GM12878 (cell line): ENCODE results near the gene CLEC2L. TPM values are rescaled to one million over a fixed set of nuclear protein-coding genes. Genes with fewer than 3 reads are reported as not detected.

Experiments
- ATAC-seq: fragments of 200-7000 bp; cut with Tn5 transposase; 3 replicates; pipeline ENCODE4 v1.9.1; 2020; ENCODE audit warnings: mild to moderate bottlenecking, moderate library complexity
- BruUV-seq: library from RNA; stranded (reverse); fragments of 400-500 nt; replicated peaks from 2 replicates; lab custom pipeline; 2021; lab: Mats Ljungman, UMichigan
- CTCF ChIA-PET: fragments of 300-600 bp; sonication (Branson Sonifier 250); formaldehyde crosslinking; extraction: SDS; loops from one replicate; lab custom pipeline; 2021; ENCODE audit warnings: inconsistent platforms; lab: Yijun Ruan, JAX
- POLR2A ChIA-PET: fragments of 350-600 bp; formaldehyde crosslinking; extraction: SDS; loops from one replicate; lab custom pipeline; 2021; ENCODE audit warnings: inconsistent platforms; lab: Charles Lee
- RAD21 ChIA-PET: fragments of 300-600 bp; sonication (Branson Sonifier 250); formaldehyde crosslinking; loops from one replicate; lab custom pipeline; 2023; ENCODE audit warnings: antibody characterized with exemption; ENCODE audit not compliant: unreplicated experiment; lab: Charles Lee
- SMC1A ChIA-PET: fragments of 300-600 bp; sonication (Branson Sonifier 250); formaldehyde crosslinking; loops from one replicate; lab custom pipeline; 2023; ENCODE audit not compliant: unreplicated experiment, uncharacterized antibody; lab: Charles Lee
- DNase-seq: peaks from one replicate; pipeline ENCODE4 v3.0.0-alpha.2; 2011; ENCODE audit warnings: low read depth, low spot score
- FAIRE-seq: peaks from 3 replicates; lab custom pipeline; 2011; peaks lifted over from hg19 to GRCh38; lab: Jason Lieb, UNC
- H2AFZ ChIP-seq: 2 replicates; pipeline ENCODE4 v1.6.0; 2011; ENCODE audit warnings: low read depth, low read length, control low read depth; ENCODE audit not compliant: control insufficient read depth
- H3K27ac ChIP-seq: 2 replicates; pipeline ENCODE4 v1.5.1; 2011; ENCODE audit warnings: control low read depth; ENCODE audit not compliant: control insufficient read depth, insufficient read depth
- H3K27me3 ChIP-seq, 2 experiments: replicated peaks in 1 of 2; 2 replicates each; pipeline versions ENCODE4 v1.6.0 to v1.6.1; 2011; ENCODE audit warnings: low read length in 1 of 2; ENCODE audit not compliant: control insufficient read depth in 2 of 2, insufficient read depth in 2 of 2
- H3K36me3 ChIP-seq, 2 experiments: 2 replicates each; pipeline ENCODE4 v1.5.1; 2011; ENCODE audit warnings: low read length in 1 of 2; ENCODE audit not compliant: control insufficient read depth in 2 of 2, insufficient read depth in 2 of 2
- H3K4me1 ChIP-seq: 2 replicates; pipeline ENCODE4 v1.6.1; 2011; ENCODE audit warnings: mild to moderate bottlenecking, low read length, moderate library complexity, mixed read lengths; ENCODE audit not compliant: control insufficient read depth, insufficient read depth
- H3K4me2 ChIP-seq: 2 replicates; pipeline ENCODE4 v1.6.0; 2011; ENCODE audit warnings: control low read depth; ENCODE audit not compliant: control insufficient read depth, insufficient read depth
- H3K4me3 ChIP-seq: fragments of 200-600 bp; sonication (generic); 2 replicates; pipeline ENCODE4 v1.5.1; 2016
- H3K79me2 ChIP-seq: 2 replicates; pipeline ENCODE4 v1.6.0; 2011; ENCODE audit warnings: low read length; ENCODE audit not compliant: control insufficient read depth, insufficient read depth
- H3K9ac ChIP-seq: 2 replicates; pipeline ENCODE4 v1.8.0; 2011; ENCODE audit warnings: low read length, control low read depth, mixed read lengths; ENCODE audit not compliant: control insufficient read depth, insufficient read depth
- H3K9me3 ChIP-seq: replicated peaks from 3 replicates; pipeline ENCODE4 v1.5.1; 2011; ENCODE audit warnings: mild to moderate bottlenecking, low read length; ENCODE audit not compliant: control insufficient read depth, insufficient read depth
- H4K20me1 ChIP-seq: 2 replicates; pipeline ENCODE4 v1.6.0; 2011; ENCODE audit not compliant: control insufficient read depth, insufficient read depth
- ATF7 ChIP-seq: fragments of 450-650 bp; IDR thresholded peaks from 2 replicates; pipeline ENCODE4 v1.6.1; 2016; ENCODE audit warnings: low read depth, mild to moderate bottlenecking
- BMI1 ChIP-seq: fragments of 450-650 bp; IDR thresholded peaks from 2 replicates; pipeline ENCODE4 v1.6.1; 2016; ENCODE audit warnings: mild to moderate bottlenecking, moderate library complexity, borderline replicate concordance
- CHD1 ChIP-seq: IDR thresholded peaks from 2 replicates; pipeline ENCODE4 v1.6.1; 2012; ENCODE audit warnings: low read depth, low read length, improper control_type of control experiment
- KLF5 ChIP-seq: fragments of 450-650 bp; IDR thresholded peaks from 2 replicates; pipeline ENCODE4 v1.6.1; 2014; ENCODE audit warnings: mild to moderate bottlenecking; ENCODE audit not compliant: partially characterized antibody
- MTA2 ChIP-seq: fragments of 450-650 bp; IDR thresholded peaks from 2 replicates; pipeline ENCODE4 v1.6.1; 2016; ENCODE audit warnings: low read depth, mild to moderate bottlenecking, moderate library complexity
- MYC ChIP-seq: IDR thresholded peaks from 2 replicates; pipeline ENCODE4 v1.6.1; 2011; ENCODE audit warnings: mild to moderate bottlenecking, low read length, moderate library complexity, inconsistent platforms; ENCODE audit not compliant: insufficient read depth, insufficient replicate concordance, insufficient read length, severe bottlenecking
- NFIC ChIP-seq: IDR thresholded peaks from 2 replicates; pipeline ENCODE4 v1.6.1; 2012; ENCODE audit warnings: low read depth, mild to moderate bottlenecking, inconsistent platforms, low read length, moderate library complexity
- RBBP5 ChIP-seq: fragments of 200-600 bp; sonication (generic); conservative IDR thresholded peaks from 2 replicates; pipeline ENCODE4 v1.6.1; 2016
- SKIL ChIP-seq: fragments of 450-650 bp; IDR thresholded peaks from 2 replicates; pipeline ENCODE4 v1.6.1; 2017; ENCODE audit warnings: mild to moderate bottlenecking, low read depth, inconsistent platforms; ENCODE audit not compliant: poor library complexity, severe bottlenecking
- SP1 ChIP-seq: IDR thresholded peaks from one replicate; pipeline ENCODE4 v1.6.1; 2011; ENCODE audit warnings: low read depth, low read length
- SPI1 ChIP-seq: IDR thresholded peaks from 2 replicates; pipeline ENCODE4 v1.6.1; 2011; ENCODE audit warnings: low read depth, mild to moderate bottlenecking, low read length, moderate library complexity, borderline replicate concordance; ENCODE audit not compliant: insufficient read depth
- TARDBP ChIP-seq: IDR thresholded peaks from 2 replicates; pipeline ENCODE4 v1.6.1; 2016; ENCODE audit warnings: borderline replicate concordance
- YY1 ChIP-seq: IDR thresholded peaks from 2 replicates; pipeline ENCODE4 v1.6.1; 2011; ENCODE audit warnings: low read depth, mild to moderate bottlenecking, low read length
- ZNF592 ChIP-seq: fragments of 450-650 bp; IDR thresholded peaks from 2 replicates; pipeline ENCODE4 v1.6.1; 2017; ENCODE audit warnings: mild to moderate bottlenecking, moderate library complexity
- WGBS: methylation state at CpG from one replicate; pipeline ENCODE4 v1.1.6; 2016; ENCODE audit warnings: low lambda C conversion rate; ENCODE audit not compliant: insufficient replicate concordance, insufficient coverage; ENCODE audit errors: missing lambda C conversion rate; 5-methylcytosine and 5-hydroxymethylcytosine counted together
- in situ Hi-C: fragments of 300-500 bp; cut with MboI; formaldehyde crosslinking; loops from 9 replicates; pipeline ENCODE4 v1.14.3; 2018; ENCODE audit warnings: mixed read lengths
- intact Hi-C: fragments of 100-400 bp; cut with micrococcal nuclease; formaldehyde crosslinking; loops from one replicate; pipeline ENCODE4 v1.14.2; 2022; ENCODE audit not compliant: unreplicated experiment
- polyA plus RNA-seq, 11 experiments: library from polyadenylated mRNA; depleted of rRNA in 4 of 11; unstranded in 6 of 11; stranded (reverse) in 5 of 11; fragments of >200 nt; fragmentation: Nextera tagmentation in 4 of 11; fragmentation: Illumina TruSeq in 1 of 11; extraction: Ambion mirVana in 4 of 11; extraction: Trizol in 1 of 11; gene quantifications; 1 replicate in 1 of 11; 2 replicates in 10 of 11; pipeline versions ENCODE4 v1.2.1 to v1.2.3, GENCODE V29; 2011 to 2016; ENCODE audit warnings: inconsistent platforms in 2 of 11, missing spikeins in 2 of 11, low read depth in 1 of 11
- total RNA-seq, 4 experiments: library from RNA; depleted of rRNA in 3 of 4; stranded (reverse); fragments of >200 nt in 3 of 4; fragmentation: Illumina TruSeq in 1 of 4; extraction: Trizol in 1 of 4; gene quantifications; 2 replicates each; pipeline versions ENCODE4 v1.2.1 to v1.2.3, GENCODE V29; 2013 to 2021
- TF ChIP-seq, protein P1 (sequence below): fragments of 450-650 bp; IDR thresholded peaks from 2 replicates; pipeline ENCODE4 v1.6.1; 2017; ENCODE audit warnings: borderline replicate concordance

Gene CLEC2L
- total and polyA plus RNA-seq, 10 of the 15 experiments (the other 5 are each of a cell fraction or from before 2014, with no cell fraction given): not detected

DNA sequence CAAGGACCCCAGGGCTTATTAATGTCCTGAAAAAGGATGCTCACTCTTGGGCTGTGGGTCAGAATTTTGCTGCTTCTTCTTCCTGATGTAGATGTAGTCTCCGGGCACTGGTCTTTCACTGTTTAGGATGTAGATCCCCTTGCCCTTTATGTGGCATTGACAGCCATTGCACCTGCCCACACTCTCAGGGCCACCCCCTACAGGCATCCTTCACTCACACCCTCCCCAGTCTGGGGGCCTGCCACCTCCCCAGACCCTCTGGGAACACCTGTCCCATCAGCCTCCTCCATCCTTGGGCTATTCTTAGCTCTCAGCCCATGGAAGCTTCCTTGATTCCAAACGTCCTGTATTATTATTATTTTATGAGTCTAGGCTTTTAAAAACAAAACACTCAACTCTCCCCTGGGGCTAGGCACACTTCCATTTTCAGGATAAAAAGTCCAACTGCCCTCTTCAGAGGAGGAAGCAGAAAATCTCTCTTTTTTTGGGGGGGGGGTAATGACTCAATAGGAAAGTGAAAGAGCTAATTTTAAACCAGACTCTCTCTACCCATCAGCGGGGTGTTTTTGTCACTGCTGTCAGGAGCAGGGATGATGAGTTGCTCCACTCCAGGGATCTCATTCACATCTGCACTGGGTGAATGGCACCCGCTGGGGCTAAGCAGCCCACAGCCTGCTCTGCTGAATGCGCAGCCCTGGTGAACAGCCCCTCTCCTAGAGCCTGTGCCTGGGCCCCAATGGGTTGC, 28.5 kb upstream of the CLEC2L start:
- WGBS: 28% methylated on average over 5 of the region's 5 CpGs
- intact Hi-C loops: loop anchor here (5.0 kb wide), 2 partner anchors 63 to 388 kb away; partner anchors contain the start of gene ZC3HAV1
- TF ChIP-seq NFIC: peak; percentile 88
- no peak for TF ChIP-seq RBBP5
- TF ChIP-seq ZNF592: no peak
- no peak for TF ChIP-seq SPI1
- TF ChIP-seq MYC: no peak
- no peak for TF ChIP-seq SP1
- 0 out of 2 replicates have a peak, but pooled peaks have one; percentile 35 for TF ChIP-seq TARDBP
- TF ChIP-seq MTA2: no peak
- TF ChIP-seq ATF7: peak; percentile 68; the same call in 1 of the 2 replicates
- TF ChIP-seq, protein P1, sequence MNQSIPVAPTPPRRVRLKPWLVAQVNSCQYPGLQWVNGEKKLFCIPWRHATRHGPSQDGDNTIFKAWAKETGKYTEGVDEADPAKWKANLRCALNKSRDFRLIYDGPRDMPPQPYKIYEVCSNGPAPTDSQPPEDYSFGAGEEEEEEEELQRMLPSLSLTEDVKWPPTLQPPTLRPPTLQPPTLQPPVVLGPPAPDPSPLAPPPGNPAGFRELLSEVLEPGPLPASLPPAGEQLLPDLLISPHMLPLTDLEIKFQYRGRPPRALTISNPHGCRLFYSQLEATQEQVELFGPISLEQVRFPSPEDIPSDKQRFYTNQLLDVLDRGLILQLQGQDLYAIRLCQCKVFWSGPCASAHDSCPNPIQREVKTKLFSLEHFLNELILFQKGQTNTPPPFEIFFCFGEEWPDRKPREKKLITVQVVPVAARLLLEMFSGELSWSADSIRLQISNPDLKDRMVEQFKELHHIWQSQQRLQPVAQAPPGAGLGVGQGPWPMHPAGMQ: no peak
- TF ChIP-seq YY1: 0 out of 2 replicates have a peak, but pooled peaks have one; percentile 10
- TF ChIP-seq CHD1: no peak
- no peak for TF ChIP-seq BMI1
- peak; percentile 82 for TF ChIP-seq SKIL
- TF ChIP-seq KLF5: no peak

More for the DNA sequence above, 28.5 kb upstream of the CLEC2L start:
- no peaks in the 10 kb centered on the region for H3K79me2 ChIP-seq
- in situ Hi-C loops: no loop called here
- POLR2A ChIA-PET: interaction anchor here (0.6 kb wide), 1 partner anchor 140 kb away, joined by 10 read pairs; no protein-coding TSS in a partner anchor
- no peaks in the 10 kb centered on the region for H3K27me3 ChIP-seq
- peaks cover 24% of the 10 kb centered on the region for H3K4me1 ChIP-seq
- peak overlapping the region; percentile 37 for H2AFZ ChIP-seq
- H3K4me2 ChIP-seq: peak overlapping the region; percentile 88
- H3K4me3 ChIP-seq: 0 out of 2 replicates have a peak overlapping the region, but pooled peaks have one; percentile 28
- SMC1A ChIA-PET: interaction anchor here (0.9 to 1.0 kb wide), 3 partner anchors 8 to 60 kb away, joined by 3 to 6 read pairs (median 3); no protein-coding TSS in a partner anchor
- BruUV-seq: no TSS peak
- ATAC-seq (peak; percentile 88), DNase-seq (peak; percentile 47), FAIRE-seq (peak; percentile 86)
- H3K9ac ChIP-seq: peak overlapping the region; percentile 25; the same call in 1 of the 2 replicates
- H3K36me3 ChIP-seq: no peaks in the 10 kb centered on the region
- RAD21 ChIA-PET: interaction anchor here (0.6 kb wide), 1 partner anchor 277 kb away, joined by 3 read pairs; no protein-coding TSS in a partner anchor
- peak overlapping the region; percentile 84 for H3K27ac ChIP-seq
- no peaks in the 10 kb centered on the region for H4K20me1 ChIP-seq
- CTCF ChIA-PET: interaction anchor here (1.0 to 2.6 kb wide), 4 partner anchors 57 to 107 kb away, joined by 3 to 15 read pairs (median 4); no protein-coding TSS in a partner anchor
- peaks cover 8% of the 10 kb centered on the region; the same call in 2 of the 3 replicates for H3K9me3 ChIP-seq
